ENCODE results near the gene SPDEF.

Gene SPDEF

GRCh38 chr6:34527751-34528670 is 28.1 kb downstream of the SPDEF start:
- DNase-seq (ENCODE audit: low read depth), result no peak

- peak; percentile 94 for DNase-seq (ENCODE audit: low read depth)
Measured at GRCh38 chr6:34526992-34527728, 29.0 kb downstream of the SPDEF start.

- DNase-seq (ENCODE audit: low read depth), result peak; percentile 27
Measured at GRCh38 chr6:34526241-34526972, 29.7 kb downstream of the SPDEF start.

DNA sequence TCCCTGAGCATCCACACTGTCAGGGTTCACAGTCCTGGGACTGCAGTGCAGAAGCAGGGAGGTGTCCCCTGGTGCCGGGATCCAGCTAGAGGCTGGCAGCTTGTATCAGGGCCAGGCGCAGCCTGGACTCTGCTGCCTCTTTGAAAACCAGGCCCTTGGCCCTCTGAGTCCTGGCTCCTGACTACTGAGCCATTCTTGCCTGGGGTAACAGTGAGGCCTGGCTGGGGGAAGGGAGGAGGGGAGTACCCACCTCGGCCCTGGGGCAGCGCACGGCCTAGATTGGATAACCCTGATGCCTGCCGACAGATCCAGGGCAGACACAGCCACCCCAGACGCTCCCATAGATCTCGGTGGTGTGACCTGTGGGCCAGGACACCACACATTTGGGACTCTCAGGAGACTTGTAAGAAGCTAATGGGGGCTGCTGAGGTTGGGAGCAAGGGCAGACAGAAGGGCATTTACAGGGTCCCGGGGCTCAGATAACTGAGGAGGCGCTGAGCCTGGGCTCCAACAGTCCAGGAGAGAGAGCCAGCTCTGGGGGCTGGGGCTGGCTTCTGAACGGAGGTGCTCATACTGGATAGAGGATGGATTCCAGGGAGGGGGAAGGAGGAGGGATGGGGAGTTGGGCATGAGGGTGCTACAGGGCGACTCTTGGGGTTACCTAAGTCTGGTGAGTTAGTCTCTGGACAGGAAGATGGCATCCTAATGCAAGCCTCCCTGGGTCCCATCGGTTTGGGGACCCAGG is 30.5 kb downstream of the SPDEF start:
- no peak for DNase-seq (ENCODE audit: low read depth)

- no peak for DNase-seq (ENCODE audit: low read depth)
Measured at GRCh38 chr6:34524971-34525370, 31.2 kb downstream of the SPDEF start.

DNA sequence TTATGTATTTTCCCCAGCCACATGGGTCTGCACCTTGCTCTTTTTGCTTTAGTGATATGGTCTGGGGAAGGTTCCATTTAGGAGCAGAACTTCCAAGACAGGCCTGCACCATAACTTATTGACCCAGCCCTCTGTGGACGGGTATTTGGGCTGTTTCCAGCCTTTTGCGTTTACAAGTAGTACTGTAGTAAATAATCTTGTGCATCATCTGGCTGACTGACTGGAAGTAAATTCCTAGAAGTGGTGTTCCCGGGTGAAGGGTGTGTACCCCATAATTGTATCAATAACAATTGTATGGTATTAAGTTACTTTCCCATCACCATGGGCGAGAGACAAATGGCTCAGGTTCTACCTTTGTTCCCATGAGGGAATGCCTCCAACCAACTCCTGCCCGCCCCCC is 31.6 kb downstream of the SPDEF start:
- no peak for DNase-seq (ENCODE audit: low read depth)

- DNase-seq (ENCODE audit: low read depth), result no peak
Measured at GRCh38 chr6:34523441-34524206, 32.5 kb downstream of the SPDEF start.

- no peak for DNase-seq (ENCODE audit: low read depth)
Measured at GRCh38 chr6:34522761-34523160, 33.4 kb downstream of the SPDEF start.

- no peak for DNase-seq (ENCODE audit: low read depth)
Measured at GRCh38 chr6:34521463-34522285, 34.5 kb downstream of the SPDEF start.

DNA sequence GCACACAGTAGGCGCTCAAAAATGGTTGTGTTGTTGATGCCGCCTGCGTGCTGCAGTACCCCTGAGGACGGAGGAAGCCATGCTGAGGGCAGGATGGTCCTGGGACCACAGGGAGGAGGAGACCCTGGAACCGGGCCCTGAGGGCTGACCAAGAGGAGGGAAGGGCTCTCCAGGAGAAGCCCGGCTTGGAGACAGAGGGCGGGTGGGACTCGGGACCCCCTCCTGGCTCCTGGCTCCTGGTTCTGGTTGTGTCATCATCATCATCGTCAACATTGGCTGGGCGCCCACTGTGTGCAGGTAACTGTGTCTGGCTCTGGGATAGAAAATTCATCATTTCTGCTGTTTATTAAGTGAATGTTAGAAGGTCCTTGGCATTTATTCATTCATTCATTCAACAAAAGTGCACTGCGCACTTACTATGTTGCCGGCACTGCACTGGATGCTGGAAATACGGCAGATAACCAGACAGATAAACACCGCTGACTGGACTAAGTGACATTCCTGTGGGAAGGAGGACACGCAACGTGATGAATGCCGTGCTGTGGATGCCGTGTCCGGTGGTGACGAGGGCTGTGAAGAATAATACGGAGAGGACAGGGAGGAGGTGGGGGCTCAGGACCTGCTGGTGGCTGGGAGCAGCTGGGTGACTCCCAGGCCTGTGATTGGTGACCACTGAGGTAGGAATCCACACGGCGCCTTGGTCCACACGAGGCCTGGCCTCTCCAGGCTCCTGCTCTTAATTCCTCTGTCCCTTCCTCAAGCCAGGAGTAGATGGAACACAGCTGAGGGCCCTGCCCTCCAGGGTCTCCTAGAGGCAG is 35.3 kb downstream of the SPDEF start:
- DNase-seq (ENCODE audit: low read depth), result no peak

DNA sequence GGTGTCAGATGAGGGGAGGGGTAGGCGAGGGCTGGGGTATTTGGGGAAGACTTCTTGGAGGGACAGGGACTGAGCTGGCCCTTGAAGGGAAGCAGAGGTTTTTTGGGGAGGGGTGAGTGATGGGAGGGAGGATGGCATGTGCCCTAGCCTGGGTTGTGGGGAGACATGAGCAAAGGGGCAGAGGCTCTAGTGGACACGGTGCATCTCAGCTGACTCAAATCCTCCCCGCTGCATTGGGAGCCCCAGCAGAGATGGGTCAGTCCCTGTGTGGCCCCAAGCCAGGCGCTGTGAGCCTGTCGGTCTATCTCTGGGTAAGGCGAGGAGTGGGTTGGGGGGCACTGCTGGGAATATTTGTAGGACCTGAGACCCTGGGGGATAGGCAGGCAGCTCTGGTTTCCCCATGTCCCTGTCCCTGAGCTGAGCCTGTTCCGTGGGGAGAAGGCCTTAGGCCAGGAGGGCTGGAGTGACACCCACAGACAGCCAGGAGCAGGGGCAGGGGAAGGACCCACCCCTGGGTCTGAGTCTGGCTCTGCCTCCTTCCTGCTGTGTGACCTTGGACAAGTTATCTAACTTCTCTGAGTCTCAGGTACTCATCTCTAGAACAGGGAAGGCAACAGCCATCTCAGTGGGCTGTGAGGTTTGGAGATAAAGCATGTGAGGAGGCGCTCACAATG is 36.0 kb downstream of the SPDEF start:
- DNase-seq (ENCODE audit: low read depth), result no peak

DNA sequence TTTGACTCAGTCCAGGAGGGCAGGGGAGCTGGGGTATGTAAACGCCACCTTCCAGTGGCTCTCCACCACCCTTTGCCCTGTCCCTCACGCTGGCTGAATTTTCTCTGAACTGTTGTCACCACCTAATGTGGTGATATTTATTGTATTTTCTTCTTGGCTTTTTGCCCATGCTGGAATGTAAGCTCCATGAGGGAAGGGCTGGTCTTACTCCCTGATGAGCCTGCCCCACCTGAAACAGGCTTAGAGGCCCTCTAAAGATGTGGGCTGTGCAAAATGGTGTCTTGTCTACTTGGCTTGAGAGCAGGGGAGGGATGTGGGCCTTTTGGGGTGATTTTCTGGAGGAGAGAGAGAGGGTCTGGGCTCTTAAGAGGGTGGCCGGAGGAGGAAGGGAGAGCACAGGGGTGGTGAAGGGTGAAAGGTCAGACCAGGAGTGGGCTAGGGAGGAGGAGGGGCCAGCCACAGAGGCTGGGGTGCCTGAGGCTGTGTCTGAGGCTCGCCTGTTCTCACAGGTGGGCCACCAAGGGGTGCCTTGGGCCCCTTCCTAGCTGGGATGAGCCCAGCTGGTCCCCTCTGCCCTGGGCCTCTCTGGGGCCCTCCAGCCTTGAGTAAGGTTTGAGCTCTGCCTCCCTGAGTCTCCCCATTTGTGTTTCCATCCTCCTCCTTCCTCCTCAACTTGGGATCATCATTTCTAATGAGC is 37.3 kb downstream of the SPDEF start:
- no peak for DNase-seq (ENCODE audit: low read depth)

DNA sequence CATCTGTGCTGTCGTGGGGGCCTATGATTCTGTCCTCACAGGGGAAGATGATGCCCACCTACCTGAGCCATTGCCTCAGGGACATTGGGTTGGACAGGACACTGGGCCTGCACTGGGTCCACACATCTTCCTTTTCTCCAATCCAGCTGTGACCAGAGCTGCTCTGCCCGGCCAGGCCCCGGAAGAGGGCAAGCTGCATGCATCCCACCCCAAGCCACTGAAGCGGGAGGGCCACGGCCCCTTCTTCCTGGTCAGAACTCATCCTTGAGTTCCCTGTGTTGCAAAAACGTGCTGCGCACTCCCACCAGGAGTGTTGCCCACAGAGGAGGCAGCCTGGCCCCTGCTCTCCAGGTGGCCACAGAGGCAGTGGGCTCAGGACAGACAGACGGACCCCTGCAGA is 38.2 kb downstream of the SPDEF start:
- no peak for DNase-seq (ENCODE audit: low read depth)

DNA sequence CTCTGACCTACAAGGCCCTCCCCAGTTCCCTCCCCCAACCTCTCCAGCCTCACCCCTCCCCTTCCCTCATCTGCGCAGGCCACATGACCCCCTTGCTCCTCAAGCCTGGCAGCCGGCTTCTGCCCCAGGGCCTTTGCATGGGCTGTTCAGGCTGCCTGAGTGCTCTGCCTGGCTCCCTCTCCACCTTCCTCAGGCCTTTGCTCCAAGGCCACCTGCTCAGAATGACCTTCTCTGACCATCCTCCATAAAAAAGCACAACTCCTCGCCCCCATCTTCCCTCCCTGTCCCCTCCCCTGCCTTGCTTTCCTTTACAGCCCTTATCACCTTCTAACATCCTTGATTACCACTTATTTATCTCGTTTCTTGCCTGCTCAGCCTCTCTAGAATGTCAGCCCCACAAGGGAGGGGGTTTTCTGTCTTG is 38.7 kb downstream of the SPDEF start:
- DNase-seq (ENCODE audit: low read depth), result no peak

- no peak for DNase-seq (ENCODE audit: low read depth)
Measured at GRCh38 chr6:34516391-34517324, 39.5 kb downstream of the SPDEF start.

- no peak for DNase-seq (ENCODE audit: low read depth)
Measured at GRCh38 chr6:34515473-34516387, 40.4 kb downstream of the SPDEF start.
